Hematopoietic multipotent progenitor cell treated with erythropoietin and hydrocortisone succinate and interleukin-3 and kit ligand, for 17 days (in vitro differentiated cells): Measurements from ENCODE around the gene TNFSF13B.

Experiments
- DNase-seq: peaks from one replicate; pipeline ENCODE4 v3.0.0-alpha.2; 2015; ENCODE audit warnings: low spot score

Gene TNFSF13B

DNA sequence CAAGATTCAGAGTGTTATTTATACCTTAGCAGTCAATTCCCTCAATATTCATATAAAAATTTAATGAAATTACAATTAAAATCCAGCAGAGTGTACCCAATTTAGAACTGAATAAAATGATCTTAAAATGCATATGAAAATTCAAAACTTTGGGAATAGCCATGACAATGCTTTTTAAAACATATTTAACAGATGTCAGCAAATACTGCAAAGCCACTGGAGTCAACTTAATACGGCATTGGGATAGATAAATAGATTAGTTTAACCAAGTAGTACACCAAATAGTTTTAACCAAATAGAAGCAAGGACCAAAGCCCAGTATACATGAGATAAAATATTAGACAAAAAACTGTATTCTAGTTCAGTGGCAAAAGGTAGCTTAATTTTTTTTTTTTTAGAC lies 79.8 kb downstream of the TNFSF13B start:
- DNase-seq, result no peak

DNA sequence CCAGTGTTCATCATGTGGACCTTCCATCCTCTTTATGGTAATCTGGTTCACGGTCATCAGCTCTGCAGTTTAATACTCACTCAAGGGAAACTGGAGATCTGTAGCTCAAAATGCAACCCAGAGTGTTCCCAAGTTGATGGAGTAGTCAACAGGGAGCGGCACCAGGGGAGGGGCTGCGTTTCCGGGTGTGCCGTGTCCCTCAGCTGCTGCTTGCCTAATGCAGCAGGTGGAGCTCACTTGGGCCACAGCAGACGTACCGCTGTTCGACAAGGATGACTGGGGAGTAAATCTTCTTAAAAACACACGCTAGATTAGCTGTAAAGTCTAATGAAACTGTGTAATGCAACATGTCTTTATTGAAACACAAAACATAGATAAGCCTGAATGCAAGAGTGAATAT lies 81.1 kb downstream of the TNFSF13B start:
- DNase-seq, result no peak

DNA sequence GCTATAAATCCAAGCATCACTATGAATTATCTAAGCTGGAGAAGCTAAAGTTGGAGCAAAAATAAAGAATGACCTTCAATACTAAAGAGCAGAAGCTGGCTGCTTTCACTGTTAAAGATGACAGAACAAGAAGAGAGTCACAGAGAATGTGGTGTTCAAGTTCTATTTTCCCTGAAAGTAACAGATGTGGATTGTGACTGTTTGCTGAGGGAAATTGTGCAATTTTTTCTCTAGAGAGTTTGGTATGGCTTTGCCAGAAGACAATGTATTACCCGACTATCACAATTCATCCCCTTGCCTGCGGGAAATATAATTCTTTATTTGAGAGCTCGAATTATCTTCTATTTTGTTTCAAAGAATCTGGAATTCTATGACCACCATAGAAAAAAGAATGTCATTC lies 83.1 kb downstream of the TNFSF13B start:
- no peak for DNase-seq

DNA sequence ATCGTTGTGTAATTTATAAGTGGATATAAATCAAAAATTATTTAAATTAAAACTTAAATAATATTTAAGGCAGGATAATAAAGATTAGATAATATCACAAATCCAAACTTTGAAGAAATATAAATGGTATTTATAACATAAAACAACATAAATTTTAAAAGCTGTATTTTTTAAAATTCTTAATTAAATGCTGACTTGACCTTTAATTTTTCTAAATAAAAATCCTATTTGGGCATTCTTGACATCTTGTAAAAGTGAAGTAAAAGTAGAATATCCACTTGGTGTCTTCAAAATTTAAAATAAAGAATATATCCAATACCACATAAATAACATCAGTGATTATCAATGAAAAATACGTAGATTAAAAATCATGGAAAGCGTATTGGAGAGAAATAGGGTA lies 87.7 kb downstream of the TNFSF13B start:
- DNase-seq, result no peak
